Smooth muscle cell (in vitro differentiated cells): ENCODE data around the gene GMEB2. TPM values are rescaled to one million over a fixed set of nuclear protein-coding genes. Genes with fewer than 3 reads are reported as not detected.

Experiments used
- DNase-seq: peaks from one replicate; lab custom pipeline; 2025; ENCODE audit not compliant: unreplicated experiment; lab: John Stamatoyannopoulos, UW
- H2AFZ ChIP-seq: fragments of 200-600 bp; sonication (generic); 2 replicates; pipeline ENCODE4 v1.6.0; 2016; ENCODE audit warnings: antibody characterized with exemption, low read depth, mild to moderate bottlenecking
- H3F3A ChIP-seq: fragments of 200-600 bp; sonication (generic); 2 replicates; pipeline ENCODE4 v1.6.0; 2017; ENCODE audit warnings: antibody characterized with exemption, low read depth
- H3K27ac ChIP-seq: fragments of 200-600 bp; sonication (generic); 2 replicates; pipeline ENCODE4 v1.5.1; 2016; ENCODE audit warnings: low read depth, mild to moderate bottlenecking
- H3K27me3 ChIP-seq: fragments of 200-600 bp; sonication (generic); 2 replicates; pipeline ENCODE4 v1.6.1; 2016; ENCODE audit warnings: low read depth, mild to moderate bottlenecking
- H3K36me3 ChIP-seq: fragments of 200-600 bp; sonication (generic); 2 replicates; pipeline ENCODE4 v1.5.1; 2016; ENCODE audit warnings: low read depth
- H3K4me1 ChIP-seq: fragments of 200-600 bp; sonication (generic); 2 replicates; pipeline ENCODE4 v1.5.1; 2016; ENCODE audit warnings: low read depth
- H3K4me2 ChIP-seq: fragments of 200-600 bp; sonication (generic); 2 replicates; pipeline ENCODE4 v1.6.0; 2016; ENCODE audit warnings: mild to moderate bottlenecking
- H3K4me3 ChIP-seq: fragments of 200-600 bp; sonication (generic); 2 replicates; pipeline ENCODE4 v1.5.1; 2016; ENCODE audit warnings: mild to moderate bottlenecking
- H3K79me2 ChIP-seq: fragments of 200-600 bp; sonication (generic); 2 replicates; pipeline ENCODE4 v1.6.0; 2016; ENCODE audit warnings: low read depth, mild to moderate bottlenecking
- H3K9ac ChIP-seq: fragments of 200-600 bp; sonication (generic); 2 replicates; pipeline ENCODE4 v1.6.0; 2016; ENCODE audit warnings: low read depth
- H3K9me3 ChIP-seq: fragments of 200-600 bp; sonication (generic); replicated peaks from 2 replicates; pipeline ENCODE4 v1.5.1; 2016; ENCODE audit warnings: low read depth
- H4K20me1 ChIP-seq: fragments of 200-600 bp; sonication (generic); 2 replicates; pipeline ENCODE4 v1.6.0; 2016; ENCODE audit warnings: low read depth
- CTCF ChIP-seq: fragments of 200-600 bp; sonication (generic); IDR thresholded peaks from 2 replicates; pipeline ENCODE4 v1.5.1; 2017; ENCODE audit warnings: borderline replicate concordance, mild to moderate bottlenecking, antibody characterized with exemption; ENCODE audit not compliant: insufficient read depth, poor library complexity, severe bottlenecking
- WGBS: methylation state at CpG from one replicate; pipeline ENCODE4 v1.1.7; 2016; ENCODE audit warnings: low lambda C conversion rate; 5-methylcytosine and 5-hydroxymethylcytosine counted together
- polyA plus RNA-seq: library from polyadenylated mRNA; unstranded; fragments of >200 nt; fragmentation: Nextera tagmentation; extraction: Ambion mirVana; gene quantifications from 2 replicates; pipeline ENCODE4 v1.2.1, GENCODE V29; 2016
- total RNA-seq: library from RNA; depleted of rRNA; stranded (reverse); fragments of >200 nt; gene quantifications from 2 replicates; pipeline ENCODE4 v1.2.3, GENCODE V29; 2014

GMEB2 gene
- total and polyA plus RNA-seq, 2 experiments from 2014 or later, result 8.9 to 11.3 TPM

- Histone ChIP-seq H3K79me2 (no peaks in the 10 kb centered on the region), H3K4me1 (peaks cover 3% of the 10 kb centered on the region)
- WGBS, result 95% methylated on average over 12 of the region's 12 CpGs
Observed at GRCh38 chr20:63539092-63539430, 87.8 kb downstream of the GMEB2 start.

DNA sequence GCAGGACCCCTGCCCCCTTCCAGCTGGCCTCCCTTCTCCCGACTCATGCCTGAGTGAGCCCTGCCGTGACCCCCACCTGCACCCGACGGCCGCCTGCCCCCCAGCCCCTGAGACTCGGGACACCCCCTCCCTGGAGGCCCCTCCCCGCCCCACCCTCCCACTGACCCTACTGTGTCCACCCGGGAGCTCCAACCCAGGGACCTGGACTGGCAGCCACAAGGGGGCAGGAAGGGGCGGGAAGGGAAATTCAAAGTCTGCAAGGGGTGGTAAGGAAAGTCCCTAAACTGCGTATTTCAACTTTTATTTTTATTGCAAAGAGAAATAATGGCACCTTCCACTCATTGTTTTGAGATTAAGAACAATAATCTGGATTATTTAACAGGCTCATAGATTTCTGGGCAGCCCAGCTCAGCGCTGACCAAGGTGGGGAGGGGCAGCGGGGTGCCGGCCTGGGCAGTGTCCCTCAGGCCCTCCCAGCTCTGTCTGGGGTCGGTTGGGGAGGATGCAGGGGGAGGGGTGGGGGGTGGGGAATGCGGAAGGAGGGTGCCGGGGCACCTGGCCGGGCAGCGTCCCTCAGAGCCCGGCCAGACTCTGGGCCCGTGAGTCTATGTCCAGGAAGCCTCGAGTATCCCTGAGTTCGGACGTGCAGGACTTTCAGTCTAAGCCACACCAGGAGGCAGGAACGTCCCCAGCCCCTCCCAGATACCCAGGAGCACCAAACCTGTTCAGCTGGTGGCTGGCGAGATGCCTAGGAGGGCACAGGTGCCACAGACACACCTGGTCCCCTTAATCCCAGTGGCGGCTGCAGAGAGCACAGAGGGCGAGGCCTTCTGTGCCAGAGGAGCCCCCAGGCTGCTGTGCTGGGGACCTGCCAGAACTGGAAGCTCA, 88.5 kb downstream of the GMEB2 start:
- Histone ChIP-seq H3K4me1 (peaks cover 3% of the 10 kb centered on the region), H4K20me1 (no peaks in the 10 kb centered on the region), H3K9ac (no peak overlapping the region), H3K36me3 (no peaks in the 10 kb centered on the region), H3F3A (no peaks in the 10 kb centered on the region), H2AFZ (no peak overlapping the region), H3K79me2 (no peaks in the 10 kb centered on the region), H3K4me3 (peak overlapping the region; percentile 41), H3K27me3 (no peaks in the 10 kb centered on the region), H3K4me2 (peak overlapping the region; percentile 84), H3K27ac (no peak overlapping the region), H3K9me3 (no peaks in the 10 kb centered on the region)
- no peak for DNase-seq
- TF ChIP-seq CTCF, result no peak
- WGBS, result 54% methylated on average over 27 of the region's 27 CpGs

More at GRCh38 chr20:63539092-63539430, 87.8 kb downstream of the GMEB2 start:
- Histone ChIP-seq H3K4me2 (no peak overlapping the region), H3K27ac (no peak overlapping the region), H3K4me3 (no peak overlapping the region), H2AFZ (no peak overlapping the region), H3K9ac (no peak overlapping the region), H3F3A (no peaks in the 10 kb centered on the region), H3K9me3 (no peaks in the 10 kb centered on the region), H4K20me1 (no peaks in the 10 kb centered on the region), H3K27me3 (no peaks in the 10 kb centered on the region), H3K36me3 (no peaks in the 10 kb centered on the region)
- no peak for TF ChIP-seq CTCF
- no peak for DNase-seq

Other genes starting within 250 kb of the GMEB2 start
- 1.5 and 5.1 TPM in 2 replicates for gene KCNQ2, start 154.4 kb downstream of the GMEB2 start, total RNA-seq
- 1.8 and 5.7 TPM in 2 replicates for gene KCNQ2, start 154.4 kb downstream of the GMEB2 start, polyA plus RNA-seq
- gene EEF1A2, start 128.0 kb downstream of the GMEB2 start, total RNA-seq, result 1.8 and 5.1 TPM in 2 replicates
- gene EEF1A2, start 128.0 kb downstream of the GMEB2 start, polyA plus RNA-seq, result 2.1 and 7.7 TPM in 2 replicates
- gene PPDPF, start 106.3 kb downstream of the GMEB2 start, total RNA-seq, result 97.7 and 118 TPM in 2 replicates
- 365 and 418 TPM in 2 replicates for gene PPDPF, start 106.3 kb downstream of the GMEB2 start, polyA plus RNA-seq
- gene PTK6, start 89.7 kb downstream of the GMEB2 start, total RNA-seq, result 0.09 TPM in 1 of 2 replicates, not detected in the other
- 0.05 and 0.15 TPM in 2 replicates for gene PTK6, start 89.7 kb downstream of the GMEB2 start, polyA plus RNA-seq
- not detected in 2 replicates for gene SRMS, start 79.4 kb downstream of the GMEB2 start, total RNA-seq
- gene SRMS, start 79.4 kb downstream of the GMEB2 start, polyA plus RNA-seq, result 0.19 TPM in 1 of 2 replicates, not detected in the other
- gene FNDC11, start 72.9 kb downstream of the GMEB2 start, total RNA-seq, result 0.72 and 2.5 TPM in 2 replicates
- 2.2 and 3.6 TPM in 2 replicates for gene FNDC11, start 72.9 kb downstream of the GMEB2 start, polyA plus RNA-seq
- gene HELZ2, start 52.9 kb downstream of the GMEB2 start, total RNA-seq, result 9.8 and 13.8 TPM in 2 replicates
- 3.0 and 4.3 TPM in 2 replicates for gene HELZ2, start 52.9 kb downstream of the GMEB2 start, polyA plus RNA-seq
- gene STMN3, start 26.3 kb upstream of the GMEB2 start, total RNA-seq, result 4.8 and 6.9 TPM in 2 replicates
- 10.8 and 12.1 TPM in 2 replicates for gene STMN3, start 26.3 kb upstream of the GMEB2 start, polyA plus RNA-seq
- 14.2 and 33.0 TPM in 2 replicates for gene RTEL1, start 31.2 kb upstream of the GMEB2 start, total RNA-seq
- 10.4 and 12.2 TPM in 2 replicates for gene RTEL1, start 31.2 kb upstream of the GMEB2 start, polyA plus RNA-seq
- gene TNFRSF6B, start 69.6 kb upstream of the GMEB2 start, total RNA-seq, result 9.2 and 13.1 TPM in 2 replicates
- gene TNFRSF6B, start 69.6 kb upstream of the GMEB2 start, polyA plus RNA-seq, result 13.1 and 17.1 TPM in 2 replicates
- 11.8 and 27.4 TPM in 2 replicates for gene ARFRP1, start 80.9 kb upstream of the GMEB2 start, total RNA-seq
- gene ARFRP1, start 80.9 kb upstream of the GMEB2 start, polyA plus RNA-seq, result 42.3 and 51.9 TPM in 2 replicates
- 8.3 and 13.8 TPM in 2 replicates for gene ZGPAT, start 80.9 kb upstream of the GMEB2 start, total RNA-seq
- gene ZGPAT, start 80.9 kb upstream of the GMEB2 start, polyA plus RNA-seq, result 32.3 and 36.2 TPM in 2 replicates
- gene LIME1, start 109.6 kb upstream of the GMEB2 start, total RNA-seq, result 2.9 and 7.2 TPM in 2 replicates
- 6.0 and 6.9 TPM in 2 replicates for gene LIME1, start 109.6 kb upstream of the GMEB2 start, polyA plus RNA-seq
- gene SLC2A4RG, start 112.7 kb upstream of the GMEB2 start, total RNA-seq, result 24.4 and 43.7 TPM in 2 replicates
- gene SLC2A4RG, start 112.7 kb upstream of the GMEB2 start, polyA plus RNA-seq, result 45.6 and 58.4 TPM in 2 replicates
- 2.7 and 4.5 TPM in 2 replicates for gene ZBTB46, start 204.2 kb upstream of the GMEB2 start, total RNA-seq
- gene ZBTB46, start 204.2 kb upstream of the GMEB2 start, polyA plus RNA-seq, result 2.3 and 4.0 TPM in 2 replicates
- gene ABHD16B, start 234.4 kb upstream of the GMEB2 start, total RNA-seq, result not detected in 2 replicates
- 0.31 TPM in 1 of 2 replicates, not detected in the other for gene ABHD16B, start 234.4 kb upstream of the GMEB2 start, polyA plus RNA-seq
- gene TPD52L2, start 238.2 kb upstream of the GMEB2 start, total RNA-seq, result 74.0 and 74.4 TPM in 2 replicates
- gene TPD52L2, start 238.2 kb upstream of the GMEB2 start, polyA plus RNA-seq, result 93.8 and 94.8 TPM in 2 replicates